Measurements from ENCODE around the gene FLYWCH2. TPM values are rescaled to one million over a fixed set of nuclear protein-coding genes. Genes with fewer than 3 reads are reported as not detected.

FLYWCH2 gene
- total and polyA plus RNA-seq, 2 of the 4 experiments (the other 2 are of a cell fraction) = 42.3 to 66.3 TPM

- Histone ChIP-seq H3K23ac (ENCODE audit: low read depth, low read length) (no peak overlapping the region), H4K5ac (ENCODE audit: low read depth, low read length) (no peak overlapping the region), H3K27ac (ENCODE audit: insufficient read depth, low read length) (no peak overlapping the region), H3K14ac (replicated peaks; ENCODE audit: low read depth, low read length) (no peak overlapping the region), H3K4me1 (ENCODE audit: control insufficient read depth, insufficient read depth, low read length) (0 out of 2 replicates have a peak, but pooled peaks cover 2% of the 10 kb centered on the region), H3K9me1 (ENCODE audit: insufficient read depth, low read length) (no peaks in the 10 kb centered on the region), H2BK20ac (ENCODE audit: low read depth, low read length) (no peak overlapping the region), H3K4me2 (ENCODE audit: low read depth, low read length) (no peak overlapping the region), H3K9me3 (ENCODE audit: control insufficient read depth, insufficient read depth, low read length) (peaks cover 9% of the 10 kb centered on the region), H3K36me3 (ENCODE audit: control insufficient read depth, insufficient read depth, low read length) (no peaks in the 10 kb centered on the region), H4K8ac (ENCODE audit: low read depth in 2 of 2, low read length in 2 of 2) (no peak overlapping the region), H2BK15ac (ENCODE audit: low read depth, low read length) (no peak overlapping the region), H3K79me1 (ENCODE audit: low read depth in 1 of 2, low read length in 2 of 2) (no peaks in the 10 kb centered on the region), H3K56ac (ENCODE audit: extremely low read depth, insufficient read depth, low read length) (no peak overlapping the region), H2BK5ac (ENCODE audit: low read depth, low read length, poor library complexity, severe bottlenecking) (no peak overlapping the region), H3K9ac (ENCODE audit: low read depth, low read length) (no peak overlapping the region), H2AK9ac (replicated peaks; ENCODE audit: low read depth, low read length, poor library complexity) (no peak overlapping the region), H2AFZ (replicated peaks; ENCODE audit: low read length, poor library complexity) (no peak overlapping the region), H4K91ac (ENCODE audit: insufficient read depth, low read depth, low read length) (no peak overlapping the region), H3K4me3 (ENCODE audit: insufficient read depth, low read depth, low read length) (no peak overlapping the region), H2AK5ac (ENCODE audit: low read depth, low read length) (no peak overlapping the region), H3K27me3 (ENCODE audit: control insufficient read depth, insufficient read depth, low read length) (peaks cover 21% of the 10 kb centered on the region), H3K4ac (ENCODE audit: low read depth, low read length) (no peak overlapping the region), H3K18ac (ENCODE audit: low read depth, low read length) (no peak overlapping the region), H4K20me1 (ENCODE audit: insufficient read depth, low read length) (no peaks in the 10 kb centered on the region), H2BK120ac (ENCODE audit: low read depth, low read length) (no peak overlapping the region)
- dilution Hi-C loops (cut with HindIII; ENCODE audit: low sequenced_read_pairs, unreplicated experiment) = no loop called here
- peak; percentile 83 for TF ChIP-seq RCOR1 (IDR thresholded peaks at IDR 0.05; ENCODE audit: insufficient replicate concordance, low read length)
- no peak for TF ChIP-seq MAZ (IDR thresholded peaks at IDR 0.05; ENCODE audit: borderline replicate concordance, low read depth, low read length)
- no peak for TF ChIP-seq BHLHE40 (IDR thresholded peaks at IDR 0.05; ENCODE audit: low read depth, low read length)
- no peak for TF ChIP-seq CEBPB (IDR thresholded peaks at IDR 0.05; ENCODE audit: low read depth, low read length)
- no peak for TF ChIP-seq POLR2A (IDR thresholded peaks at IDR 0.05; ENCODE audit: low read depth, low read length)
- 100% methylated on average over 1 of the region's 8 CpGs; no CpG with 5 or more reads in 1 of the 2 experiments for WGBS, 2 experiments (ENCODE audit: extremely low coverage in 2 of 2, insufficient read length in 1 of 2)
- ChIA-PET POLR2A (ENCODE audit: unreplicated experiment) (no interaction called here), CTCF (no interaction called here)
- DNase-seq (peak; percentile 28), ATAC-seq (ENCODE audit: low read depth) (no peak)
- in situ Hi-C loops (cut with MboI; ENCODE audit: low sequenced_read_pairs) = no loop called here
- BruUV-seq (replicated peaks) = no TSS peak
- intact Hi-C loops (cut with micrococcal nuclease) = no loop called here
These were observed 22.0 kb upstream of the FLYWCH2 start for GRCh38 chr16:2860826-2861567.
